HG03378 (cell line): ENCODE results near the gene NPIPB8.
"Not testable (repeated sequence)": the region's sequence is repeated elsewhere in the genome, so short reads cannot be mapped to it uniquely, and the experiment has no call there.

ENCODE experiments used
- ATAC-seq: cut with Tn5 transposase; IDR thresholded peaks from one replicate; pipeline ENCODE4 v1.9.1; 2021; ENCODE audit warnings: mild to moderate bottlenecking, moderate library complexity; ENCODE audit not compliant: unreplicated experiment

The NPIPB8 gene

DNA sequence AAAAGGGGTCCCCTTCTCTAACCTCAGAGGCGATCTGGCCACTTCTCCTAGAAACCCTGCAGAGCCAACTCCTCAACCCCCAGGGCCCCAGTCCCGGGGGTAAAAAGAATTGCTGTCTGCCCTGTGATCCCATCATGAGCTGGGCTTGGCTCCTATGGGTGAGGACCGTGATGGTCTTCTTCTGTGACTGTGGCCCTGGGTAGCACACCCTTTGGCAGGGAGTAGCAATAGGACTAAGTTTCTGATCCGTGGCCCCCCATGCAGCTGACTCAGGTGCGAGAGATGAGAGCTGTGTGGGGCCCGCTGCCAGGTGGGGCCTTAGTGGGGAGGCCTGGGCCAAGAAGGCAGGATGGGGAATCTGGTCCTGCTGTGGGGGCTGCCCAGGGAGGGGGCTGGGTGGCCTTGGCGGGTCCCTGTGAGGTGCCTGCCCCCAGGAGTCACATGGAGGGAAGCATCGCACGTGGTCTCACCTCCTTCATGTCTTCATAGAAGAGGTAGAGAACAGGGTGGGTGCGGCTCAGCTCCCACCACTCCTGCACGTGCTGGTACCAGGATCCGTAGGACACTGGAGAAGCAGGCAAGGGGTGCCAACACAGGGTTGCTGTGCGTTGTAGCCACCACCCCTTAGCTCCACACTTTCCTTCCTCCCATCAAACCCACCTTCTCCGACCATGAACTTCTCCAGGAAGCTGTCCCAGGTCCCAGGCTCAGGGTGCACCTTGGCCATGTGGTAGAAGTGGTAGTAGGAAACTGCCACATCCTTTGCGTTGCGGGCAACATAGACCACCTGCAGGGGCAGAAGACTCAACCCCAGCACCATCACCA lies 31.4 kb upstream of the NPIPB8 start:
- no peak for ATAC-seq

DNA sequence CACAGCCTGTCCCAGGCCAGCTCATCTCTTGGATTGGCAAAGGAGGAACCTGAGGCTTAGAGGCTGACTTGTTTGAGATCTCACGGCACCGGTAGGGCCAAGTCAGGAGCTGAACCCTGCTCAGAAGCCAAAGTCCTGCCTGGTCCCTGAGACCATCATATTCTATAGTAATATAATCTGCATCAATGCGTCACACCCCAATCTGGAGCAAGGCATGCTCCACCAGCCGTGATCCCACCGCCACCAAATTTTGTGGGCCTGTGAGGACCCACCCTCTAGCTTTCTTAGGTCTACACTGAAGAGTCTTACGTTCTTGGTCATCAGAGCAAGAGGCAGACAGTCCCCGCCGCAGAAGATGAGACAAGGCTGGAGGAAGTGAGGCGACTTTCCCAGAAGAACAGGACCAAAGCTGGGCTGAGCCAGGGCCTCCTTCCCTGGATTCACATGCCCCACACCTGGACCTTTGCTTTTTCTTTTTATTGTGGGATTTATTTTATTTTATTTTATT lies 30.7 kb upstream of the NPIPB8 start:
- ATAC-seq: no peak

DNA sequence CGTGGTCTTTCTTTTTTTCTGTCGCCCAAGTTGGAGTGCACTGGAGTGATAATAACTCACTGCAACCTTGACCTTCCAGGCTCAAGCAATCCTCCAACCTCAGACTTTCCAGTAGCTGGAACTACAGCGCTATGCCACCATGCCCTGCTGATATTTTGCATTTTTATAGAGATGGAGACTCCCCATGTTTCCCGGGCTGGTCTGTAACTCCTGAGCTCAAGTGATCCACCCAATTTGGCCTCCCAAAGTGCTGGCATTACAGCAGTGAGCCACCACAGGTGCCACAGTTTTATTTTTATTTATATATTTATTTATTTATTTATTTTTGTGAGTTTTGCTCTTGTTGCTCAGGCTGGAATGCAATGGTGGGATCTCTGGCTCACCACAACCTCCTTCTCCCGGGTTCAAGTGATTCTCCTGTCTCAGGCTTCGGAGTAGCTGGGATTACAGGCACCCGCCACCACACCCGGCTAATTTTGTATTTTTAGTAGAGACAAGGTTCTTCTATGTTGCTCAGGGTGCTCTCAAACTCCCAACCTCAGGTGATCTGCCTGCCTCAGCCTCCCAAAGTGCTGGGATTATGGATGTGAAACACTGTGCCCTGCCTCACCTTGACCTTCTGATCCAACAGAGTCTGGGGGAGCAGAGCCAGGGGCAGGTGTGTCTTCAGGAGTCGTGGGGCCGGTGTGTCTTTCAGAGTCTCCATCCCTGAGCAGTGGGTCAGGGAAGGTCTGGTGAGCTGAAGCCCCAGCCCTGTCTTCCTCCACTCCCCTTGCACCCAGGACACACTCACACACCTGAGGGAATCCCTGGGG lies 30.0 kb upstream of the NPIPB8 start:
- ATAC-seq: not testable (repeated sequence)

GRCh38 chr16:28608496-28608808 lies 29.4 kb upstream of the NPIPB8 start:
- ATAC-seq: not testable (repeated sequence)

- ATAC-seq: not testable (repeated sequence)
Observed at GRCh38 chr16:28608867-28609596, 28.8 kb upstream of the NPIPB8 start.

GRCh38 chr16:28609631-28610594 lies 28.0 kb upstream of the NPIPB8 start, which contains the start of gene SULT1A1:
TSS of gene SULT1A1 (minus strand) at chr16:28610044. CDS start at chr16:28608855, 1,189 bp downstream.
- ATAC-seq: no peak

GRCh38 chr16:28610595-28611191 lies 27.2 kb upstream of the NPIPB8 start:
- ATAC-seq: no peak

DNA sequence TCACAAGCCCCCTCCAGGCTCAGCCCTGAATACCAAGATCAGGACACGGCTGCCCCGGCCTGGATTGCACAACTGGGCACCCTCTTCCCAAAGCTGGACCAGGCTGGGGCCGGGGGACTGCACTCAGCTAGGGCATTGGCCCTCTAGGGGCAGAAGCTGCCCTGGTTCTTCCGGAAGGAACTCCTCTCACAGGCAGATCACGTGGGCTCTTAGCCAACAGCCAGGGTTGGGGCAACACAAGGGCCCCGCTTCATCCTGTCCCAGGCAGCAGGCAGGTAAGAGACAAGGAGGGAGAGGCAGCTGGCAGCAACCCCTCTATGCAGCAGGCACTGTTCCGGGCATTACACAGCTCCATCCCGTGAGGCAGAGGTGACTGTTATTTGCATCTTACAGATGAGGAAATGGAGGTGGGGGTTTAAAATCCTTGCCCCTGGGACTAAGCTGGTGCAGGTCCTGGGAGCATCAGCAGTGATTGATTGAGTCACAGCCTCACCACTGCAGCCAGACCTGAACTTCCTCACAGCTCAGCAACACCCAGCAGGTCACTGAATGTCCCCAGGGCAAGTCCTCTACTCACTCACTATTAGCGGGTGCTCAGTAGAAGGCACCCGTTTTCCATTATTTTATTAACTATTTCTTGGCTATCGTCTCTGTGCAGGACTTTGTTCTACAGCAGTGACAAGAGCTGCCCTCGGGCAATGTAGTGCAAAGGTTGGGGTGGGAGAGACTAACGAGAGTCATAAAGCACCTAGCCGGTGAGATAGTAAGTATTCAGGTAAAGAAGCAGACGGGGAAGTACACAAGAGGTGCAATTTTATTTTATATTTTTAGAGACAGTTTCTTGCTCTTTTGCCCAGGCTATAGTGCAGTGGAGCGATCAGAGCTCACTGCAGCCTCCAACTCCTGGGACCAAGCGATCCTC lies 25.2 kb upstream of the NPIPB8 start:
- not testable (repeated sequence) for ATAC-seq

GRCh38 chr16:28613912-28614311 lies 24.0 kb upstream of the NPIPB8 start:
- ATAC-seq: not testable (repeated sequence)

GRCh38 chr16:28614561-28614960 lies 23.3 kb upstream of the NPIPB8 start:
- not testable (repeated sequence) for ATAC-seq

DNA sequence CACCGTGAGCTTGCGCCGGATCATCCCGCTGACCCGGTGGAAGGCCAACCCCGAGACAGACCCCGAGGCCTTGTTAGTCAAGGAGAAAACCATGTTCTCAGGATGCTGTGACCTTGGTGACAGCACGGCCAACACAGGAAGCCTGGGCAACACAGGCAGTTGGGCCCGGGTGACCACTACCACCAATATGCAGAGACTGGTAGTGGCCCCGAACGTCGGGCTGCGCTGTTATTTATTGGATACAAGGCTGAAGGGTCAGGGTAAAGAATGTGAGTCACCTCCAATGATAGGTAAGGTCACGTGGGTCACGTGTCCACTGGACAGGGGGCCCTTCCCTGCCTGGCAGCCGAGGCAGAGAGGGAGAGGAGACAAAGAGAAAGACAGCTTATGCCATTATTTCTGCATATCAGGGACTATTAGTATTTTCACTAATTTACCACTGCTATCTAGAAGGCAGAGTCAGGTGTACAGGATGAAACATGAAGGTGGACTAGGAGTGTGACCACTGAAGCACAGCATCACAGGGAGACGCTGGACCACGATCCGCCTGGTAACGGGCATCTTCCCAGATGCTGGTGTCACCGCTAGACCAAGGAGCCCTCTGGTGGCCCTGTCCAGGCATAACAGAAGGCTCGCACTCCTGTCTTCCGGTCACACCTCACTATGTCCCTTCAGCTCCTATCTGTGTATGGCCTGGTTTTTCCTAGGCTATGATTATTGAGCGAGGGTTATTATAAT lies 22.2 kb upstream of the NPIPB8 start:
- not testable (repeated sequence) for ATAC-seq

- not testable (repeated sequence) for ATAC-seq
Observed at GRCh38 chr16:28616224-28616577, 21.7 kb upstream of the NPIPB8 start.

DNA sequence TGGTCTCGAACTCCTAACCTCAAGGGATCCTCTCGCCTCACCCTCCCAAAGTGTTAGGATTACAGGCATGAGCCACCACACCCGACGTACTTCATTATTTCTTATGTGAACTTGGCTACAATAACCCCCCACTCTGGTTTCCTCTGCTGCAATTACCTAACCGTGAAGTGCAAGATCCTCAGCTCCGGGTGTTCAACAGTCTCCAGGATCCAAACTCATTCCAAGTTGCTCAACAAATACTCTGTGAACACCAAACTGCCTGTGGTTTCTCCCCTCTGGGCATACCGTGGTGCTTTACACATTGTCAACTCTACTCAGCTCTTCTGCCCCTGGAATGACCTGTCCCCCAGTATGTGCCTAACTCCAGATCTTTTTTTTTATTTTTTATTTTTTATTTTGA lies 21.2 kb upstream of the NPIPB8 start:
- ATAC-seq: no peak

DNA sequence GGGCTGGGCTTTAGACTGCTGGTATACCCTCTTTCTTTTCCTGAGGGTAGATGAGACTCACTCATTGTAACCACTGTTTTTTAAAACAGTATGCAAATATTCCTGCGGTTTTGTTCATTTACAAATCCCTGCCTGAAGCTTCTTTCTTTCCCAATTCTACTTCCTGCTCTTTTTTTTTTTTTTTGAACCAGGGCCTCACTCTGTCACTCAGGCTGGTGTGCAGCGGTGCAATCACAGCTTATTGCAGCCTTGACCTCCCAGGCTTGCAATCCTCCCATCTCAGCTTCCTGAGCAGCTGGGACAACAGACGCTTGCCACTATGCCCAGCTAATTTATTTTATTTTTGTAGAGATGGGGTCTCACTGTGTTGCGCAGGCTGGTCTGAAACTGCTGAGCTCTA lies 20.0 kb upstream of the NPIPB8 start:
- no peak for ATAC-seq

GRCh38 chr16:28620316-28620715 lies 17.5 kb upstream of the NPIPB8 start:
- ATAC-seq: not testable (repeated sequence)

DNA sequence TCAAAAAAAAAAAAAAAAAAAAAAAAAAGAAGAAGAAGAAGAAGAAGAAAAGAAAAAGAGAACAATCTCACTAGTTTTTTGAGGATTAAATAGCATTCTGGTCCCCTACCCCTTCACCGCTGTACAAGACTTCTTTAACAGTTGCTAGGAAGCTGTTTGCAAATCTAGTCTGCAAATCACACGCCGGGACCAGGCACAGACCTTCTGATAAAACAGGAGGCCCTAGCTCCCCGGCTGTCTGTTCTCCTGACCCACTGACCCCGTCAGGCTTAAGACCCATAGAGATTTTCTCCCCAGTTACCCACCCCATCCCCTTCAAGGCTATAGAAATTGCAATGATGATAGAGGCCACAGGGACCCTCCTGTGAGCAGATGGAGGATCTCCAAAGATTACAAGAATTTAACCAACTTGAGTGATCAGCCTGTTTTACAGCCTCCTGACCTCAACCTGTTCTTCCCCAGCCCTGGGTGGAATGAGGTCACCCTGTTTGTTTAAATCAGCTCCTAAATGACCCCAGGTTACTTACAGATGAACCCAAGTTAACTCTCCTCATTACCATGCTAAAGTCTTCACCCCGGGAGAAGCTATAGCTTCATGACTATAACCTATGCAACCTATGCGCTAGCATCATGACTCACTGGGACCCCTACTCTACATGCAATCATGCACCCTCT lies 16.2 kb upstream of the NPIPB8 start:
- ATAC-seq: no peak

GRCh38 chr16:28622532-28623171 lies 15.2 kb upstream of the NPIPB8 start:
- ATAC-seq: not testable (repeated sequence)
